Heart right ventricle (tissue), 16 donors: ENCODE measurements around the gene TTF2. TPM values are rescaled to one million over a fixed set of nuclear protein-coding genes. Genes with fewer than 3 reads are reported as not detected.

Source experiments
- ATAC-seq, 8 donors: fragments of 200-7000 bp; cut with Tn5 transposase; one replicate each; pipeline ENCODE4 v1.9.1; 2020; ENCODE audit warnings: mild to moderate bottlenecking in 8 of 8, moderate library complexity in 8 of 8, moderate number of reproducible peaks in 1 of 8
- DNase-seq, 2 donors: peaks; one replicate each; pipeline ENCODE4 v3.0.0-alpha.2; 2020
- H3K27ac ChIP-seq, 10 donors: fragments of 200-600 bp; sonication (generic) in 2 of 10; one replicate each; pipeline versions ENCODE4 v1.5.0 to v1.8.0; 2020 to 2022; ENCODE audit warnings: mild to moderate bottlenecking in 3 of 10
- H3K27me3 ChIP-seq, 7 donors: fragments of 200-600 bp; one replicate each; pipeline ENCODE4 v1.8.0; 2021 to 2022; ENCODE audit warnings: mild to moderate bottlenecking in 2 of 7
- H3K36me3 ChIP-seq, 9 donors: fragments of 200-600 bp; sonication (generic) in 1 of 9; one replicate each; pipeline versions ENCODE4 v1.5.0 to v1.8.0; 2020 to 2022; ENCODE audit warnings: mild to moderate bottlenecking in 2 of 9
- H3K4me1 ChIP-seq, 9 donors: fragments of 200-600 bp; sonication (generic) in 1 of 9; one replicate each; pipeline versions ENCODE4 v1.5.0 to v1.8.0; 2020 to 2022; ENCODE audit warnings: mild to moderate bottlenecking in 4 of 9
- H3K4me3 ChIP-seq, 10 donors: fragments of 200-600 bp; sonication (generic) in 2 of 10; one replicate each; pipeline versions ENCODE4 v1.5.0 to v1.8.0; 2020 to 2022; ENCODE audit warnings: mild to moderate bottlenecking in 7 of 10, moderate library complexity in 2 of 10
- H3K9me3 ChIP-seq, 11 donors: fragments of 200-600 bp in 10 of 11; sonication (generic) in 2 of 11; one replicate each; pipeline versions ENCODE4 v1.5.0 to v1.8.0; 2013 to 2022; ENCODE audit warnings: mild to moderate bottlenecking in 2 of 11, control low read depth in 1 of 11, moderate library complexity in 1 of 11
- WGBS, 2 donors: extraction: QIAGEN DNeasy Blood & Tissue Kit; methylation state at CpG; one replicate each; pipeline ENCODE4 v1.1.7; 2013; ENCODE audit warnings: inconsistent platforms in 1 of 2; 5-methylcytosine and 5-hydroxymethylcytosine counted together
- intact Hi-C, 10 donors: fragments of 100-400 bp; cut with DNase I; formaldehyde crosslinking; loops; one replicate each; pipeline versions ENCODE4 v1.11.1 to v1.14.2; 2022
- polyA plus RNA-seq, 2 donors: library from polyadenylated mRNA; stranded (reverse); fragments of 200-250 nt; gene quantifications; one replicate each; pipeline ENCODE4 v1.2.3, GENCODE V29; 2013
- total RNA-seq, 10 donors: library from RNA; stranded (reverse); fragmentation: NEBNext Ultra II Directional in 3 of 10; extraction: Animal tissue kit (Norgen Biotek cat#: 25700) in 3 of 10; gene quantifications; one replicate each; pipeline versions ENCODE4 v1.2.1 to v1.2.4, GENCODE V29; 2021 to 2023
- TF ChIP-seq, protein P1 (sequence below), 9 donors: fragments of 200-600 bp; sonication (generic) in 2 of 9; IDR thresholded peaks; one replicate each; pipeline versions ENCODE4 v1.5.0 to v1.8.0; 2021 to 2022; ENCODE audit warnings: antibody characterized with exemption in 9 of 9, mild to moderate bottlenecking in 5 of 9, moderate library complexity in 1 of 9
- donor health status: Arrhythmogenic right ventricular cardiomyopathy.
- donor health status: ischemic (EF 13 %, LVEDD 7.1; RV severe dilation, severe dysfunction).
- donor health status: healthy with polysubstance abuse.
- donor health status: DM: no; HTN: yes; CAD: no.
- donor health status: DM: no; HTN: no; CAD: no.
- donor health status: ischemic (EF 25% LVEDD 6.9; RV normal size, moderate dysfunction).
- donor health status: ischemic (EF 25% LVEDD 5.7; RV mildly dilated, moderate dysfunction).
- donor health status: healthy.
- donor health status: DM: yes; HTN: yes; CAD: no.
- donor health status: Ischemic cardiomyopathy.
- donor health status: ischemic (EF 35%, LVEDD 5.7; RV mildly dilated, moderate dysfunction).
- donor health status: nonischemic (EF 11% LVEDD 7.7; RV severe dilation, severe dysfunction).
- donor health status: DM: yes; HTN: yes; CAD: no.
- donor health status: PGD.
- donor health status: ischemic (EF 29% LVEDD 5.4; RV normal size, mild dysfunction).
- donor health status: nonischemic (EF 23%, LVEDD 6.1; RV moderate dilation, normal function).

The TTF2 gene
- total and polyA plus RNA-seq, 12 donors = 2.0 to 19.0 (median 9.5) TPM

DNA sequence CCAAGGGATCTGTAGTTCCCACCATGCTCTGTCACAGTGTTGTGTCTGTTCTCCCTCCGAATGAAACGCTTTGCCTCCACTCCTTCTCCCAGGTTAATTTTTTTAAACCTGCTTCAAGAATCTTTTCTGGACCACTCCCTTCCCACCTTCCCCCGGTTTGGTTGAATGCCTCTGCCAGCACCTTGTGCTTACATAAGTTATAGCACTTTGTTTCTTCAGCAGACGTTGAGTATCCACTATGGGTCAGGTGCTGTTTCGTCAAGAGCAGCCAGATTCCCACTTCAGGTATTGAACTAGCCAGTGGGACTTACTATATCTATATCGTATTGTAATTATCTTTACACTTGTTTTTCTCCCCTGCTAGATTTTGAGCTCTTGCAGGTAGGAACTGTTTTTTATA lies 27.6 kb downstream of the TTF2 start:
- peaks cover 0 to 82% (median 0%) of the 10 kb centered on the region in 9 donors for H3K36me3 ChIP-seq
- no peak overlapping the region for H3K27ac ChIP-seq
- 97 to 98% methylated on average over 6 of the region's 6 CpGs for WGBS, 2 donors

DNA sequence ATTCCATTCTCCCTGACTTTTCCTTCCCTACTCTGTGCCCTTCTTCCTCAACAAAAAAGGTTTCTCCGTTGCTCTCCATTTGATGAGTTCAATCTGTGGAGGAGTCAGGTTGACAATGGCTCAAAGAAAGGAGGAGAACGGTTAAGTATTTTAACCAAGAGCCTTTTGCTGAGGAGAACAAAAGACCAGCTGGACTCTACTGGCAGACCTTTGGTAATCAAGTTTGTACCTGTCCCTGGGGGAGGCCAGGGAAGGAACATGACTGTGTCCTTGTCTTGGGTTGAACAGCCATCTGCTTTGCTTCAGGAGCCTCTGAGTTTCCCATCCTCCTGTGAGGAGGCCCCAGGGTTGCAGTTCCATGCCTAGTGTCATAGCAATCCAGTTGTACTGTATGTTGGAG lies 29.9 kb downstream of the TTF2 start:
- ATAC-seq (no peak), DNase-seq (no peak)
- WGBS, 2 donors = 90 to 94% methylated on average over 2 of the region's 2 CpGs
- Histone ChIP-seq H3K27ac (no peak overlapping the region), H3K27me3 (no peaks in the 10 kb centered on the region), H3K9me3 (no peaks in the 10 kb centered on the region), H3K4me3 (no peak overlapping the region), H3K4me1 (peaks cover 0 to 23% (median 17%) of the 10 kb centered on the region in 9 donors), H3K36me3 (peaks cover 0 to 90% (median 0%) of the 10 kb centered on the region in 9 donors)
- intact Hi-C loops = no loop called here
- TF ChIP-seq, protein P1, sequence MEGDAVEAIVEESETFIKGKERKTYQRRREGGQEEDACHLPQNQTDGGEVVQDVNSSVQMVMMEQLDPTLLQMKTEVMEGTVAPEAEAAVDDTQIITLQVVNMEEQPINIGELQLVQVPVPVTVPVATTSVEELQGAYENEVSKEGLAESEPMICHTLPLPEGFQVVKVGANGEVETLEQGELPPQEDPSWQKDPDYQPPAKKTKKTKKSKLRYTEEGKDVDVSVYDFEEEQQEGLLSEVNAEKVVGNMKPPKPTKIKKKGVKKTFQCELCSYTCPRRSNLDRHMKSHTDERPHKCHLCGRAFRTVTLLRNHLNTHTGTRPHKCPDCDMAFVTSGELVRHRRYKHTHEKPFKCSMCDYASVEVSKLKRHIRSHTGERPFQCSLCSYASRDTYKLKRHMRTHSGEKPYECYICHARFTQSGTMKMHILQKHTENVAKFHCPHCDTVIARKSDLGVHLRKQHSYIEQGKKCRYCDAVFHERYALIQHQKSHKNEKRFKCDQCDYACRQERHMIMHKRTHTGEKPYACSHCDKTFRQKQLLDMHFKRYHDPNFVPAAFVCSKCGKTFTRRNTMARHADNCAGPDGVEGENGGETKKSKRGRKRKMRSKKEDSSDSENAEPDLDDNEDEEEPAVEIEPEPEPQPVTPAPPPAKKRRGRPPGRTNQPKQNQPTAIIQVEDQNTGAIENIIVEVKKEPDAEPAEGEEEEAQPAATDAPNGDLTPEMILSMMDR (IDR thresholded peaks at IDR 0.05) = no peak

More for the DNA sequence above, 27.6 kb downstream of the TTF2 start:
- DNase-seq = no peak
- peaks cover 0 to 8% (median 6%) of the 10 kb centered on the region in 9 donors for H3K4me1 ChIP-seq
- H3K9me3 ChIP-seq = no peaks in the 10 kb centered on the region
- intact Hi-C loops = no loop called here
- H3K27me3 ChIP-seq = no peaks in the 10 kb centered on the region
- H3K4me3 ChIP-seq = no peak overlapping the region
- no peak for ATAC-seq
- TF ChIP-seq, protein P1 (IDR thresholded peaks at IDR 0.05) = no peak

DNA sequence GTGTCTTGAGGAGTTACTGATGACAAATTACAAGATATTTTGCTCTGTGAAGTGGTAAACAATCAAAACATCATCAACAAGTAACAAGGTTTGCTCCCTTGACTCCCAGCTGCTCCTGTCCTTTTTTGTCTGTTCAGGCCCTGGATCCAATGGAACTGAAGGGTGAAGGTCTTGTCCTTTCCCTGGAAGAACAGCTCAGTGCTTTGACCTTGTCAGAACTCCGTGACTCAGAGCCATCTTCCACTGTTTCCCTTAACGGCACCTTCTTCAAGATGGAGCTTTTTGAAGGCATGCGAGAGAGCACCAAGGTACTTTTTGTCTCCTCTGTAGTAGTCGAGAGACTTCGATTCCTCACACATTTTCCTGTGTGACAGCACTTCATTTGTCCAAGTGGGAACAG lies 32.5 kb downstream of the TTF2 start:
- DNase-seq = no peak
- H3K4me1 ChIP-seq = peaks cover 0 to 23% (median 17%) of the 10 kb centered on the region in 9 donors
- peaks cover 0 to 100% (median 0%) of the 10 kb centered on the region in 9 donors for H3K36me3 ChIP-seq
- WGBS, 2 donors = 76 to 78% methylated on average over 5 of the region's 5 CpGs
- H3K27ac ChIP-seq = peak overlapping the region in 6 of 10 donors; percentile 7 to 42 (median 31)
- H3K9me3 ChIP-seq = no peaks in the 10 kb centered on the region
- TF ChIP-seq, protein P1 (IDR thresholded peaks at IDR 0.05) = no peak
- peak in 3 of 8 donors; percentile 14 to 31 (median 17) for ATAC-seq
- intact Hi-C loops = no loop called here
- H3K27me3 ChIP-seq = no peaks in the 10 kb centered on the region
- H3K4me3 ChIP-seq = no peak overlapping the region

DNA sequence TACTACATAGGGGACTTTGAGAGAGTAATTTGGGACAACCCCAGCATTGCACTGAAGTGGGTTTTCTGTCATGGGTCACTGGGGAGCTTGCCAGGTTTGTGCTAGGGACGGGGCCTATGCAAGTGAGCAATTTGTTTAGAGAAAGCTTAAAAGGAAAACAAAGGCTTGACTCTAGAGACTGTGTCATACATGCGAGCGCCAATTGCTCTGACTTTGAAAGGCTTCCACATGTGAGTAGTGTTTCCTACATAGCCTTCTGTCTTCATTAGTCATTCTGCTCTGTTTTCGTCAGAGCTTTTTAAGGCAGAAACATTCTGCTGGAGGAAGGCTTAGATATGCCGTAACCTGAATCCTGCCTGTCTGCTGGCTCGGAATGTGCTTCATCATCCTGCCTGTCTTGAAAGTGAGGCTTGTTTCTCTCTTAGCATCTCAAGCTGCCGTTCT lies 33.0 kb downstream of the TTF2 start:
- TF ChIP-seq, protein P1 (IDR thresholded peaks at IDR 0.05) = no peak
- Histone ChIP-seq H3K36me3 (peaks cover 0 to 100% (median 0%) of the 10 kb centered on the region in 9 donors), H3K4me1 (peaks cover 0 to 23% (median 18%) of the 10 kb centered on the region in 9 donors), H3K4me3 (no peak overlapping the region), H3K27ac (peak overlapping the region in 7 of 10 donors; percentile 2 to 56 (median 25)), H3K9me3 (no peaks in the 10 kb centered on the region), H3K27me3 (no peaks in the 10 kb centered on the region)
- ATAC-seq = peak; percentile 55 to 92 (median 62)
- DNase-seq = no peak
- WGBS, 2 donors = 58 to 73% methylated on average over 7 of the region's 7 CpGs
- intact Hi-C loops = no loop called here
